Astrocyte of the cerebellum (primary cell): ENCODE results near the gene NPFFR1.
"Not testable (repeated sequence)": the region's sequence is repeated elsewhere in the genome, so short reads cannot be mapped to it uniquely, and the experiment has no call there.

Experiments
- DNase-seq: peaks from one replicate; pipeline ENCODE4 v3.0.0-alpha.2; 2011; ENCODE audit warnings: low read depth
- H3K4me3 ChIP-seq: 2 replicates; pipeline ENCODE4 v1.5.1; 2011; ENCODE audit warnings: mild to moderate bottlenecking, low read depth, low read length, moderate library complexity
- CTCF ChIP-seq: IDR thresholded peaks from 2 replicates; pipeline ENCODE4 v1.5.1; 2012; ENCODE audit warnings: low read length, low read depth, moderate library complexity, mild to moderate bottlenecking; ENCODE audit errors: missing control alignments
- in situ Hi-C: cut with HindIII; loops from 2 replicates; pipeline ENCODE4 v1.10.0; 2017; ENCODE audit warnings: low sequenced_read_pairs

The NPFFR1 gene

GRCh38 chr10:70223728-70224127 lies 60.1 kb downstream of the NPFFR1 start:
- DNase-seq, result no peak
- in situ Hi-C loops, result no loop called here
- no peak for TF ChIP-seq CTCF
- no peak overlapping the region for H3K4me3 ChIP-seq

- DNase-seq, H3K4me3 ChIP-seq, in situ Hi-C loops: not testable (repeated sequence)
Observed at GRCh38 chr10:70222811-70223447, 60.9 kb downstream of the NPFFR1 start.

GRCh38 chr10:70222340-70222794 lies 61.4 kb downstream of the NPFFR1 start:
- TF ChIP-seq CTCF, result no peak
- in situ Hi-C loops, result no loop called here
- DNase-seq, result no peak

GRCh38 chr10:70221030-70221429 lies 62.8 kb downstream of the NPFFR1 start:
- in situ Hi-C loops, result no loop called here
- no peak for DNase-seq
- no peak overlapping the region for H3K4me3 ChIP-seq
- no peak for TF ChIP-seq CTCF

More at GRCh38 chr10:70222340-70222794, 61.4 kb downstream of the NPFFR1 start:
- no peak overlapping the region for H3K4me3 ChIP-seq

GRCh38 chr10:70212879-70213278 lies 70.9 kb downstream of the NPFFR1 start:
- no peak for TF ChIP-seq CTCF
- in situ Hi-C loops, result no loop called here
- no peak for DNase-seq
- no peak overlapping the region for H3K4me3 ChIP-seq

GRCh38 chr10:70212277-70212676 lies 71.5 kb downstream of the NPFFR1 start:
- H3K4me3 ChIP-seq, result no peak overlapping the region
- in situ Hi-C loops, result no loop called here
- DNase-seq, result no peak
- no peak for TF ChIP-seq CTCF

GRCh38 chr10:70206762-70207161 lies 77.0 kb downstream of the NPFFR1 start:
- H3K4me3 ChIP-seq, result no peak overlapping the region
- TF ChIP-seq CTCF, result no peak
- in situ Hi-C loops, result no loop called here
- no peak for DNase-seq
